HG02642 (cell line): ENCODE data around the gene DHCR24.
"Not testable (repeated sequence)": the region's sequence is repeated elsewhere in the genome, so short reads cannot be mapped to it uniquely, and the experiment has no call there.

ENCODE experiments used
- ATAC-seq: cut with Tn5 transposase; IDR thresholded peaks from one replicate; pipeline ENCODE4 v1.9.1; 2021; ENCODE audit warnings: mild to moderate bottlenecking; ENCODE audit not compliant: unreplicated experiment, poor library complexity

The DHCR24 gene, protein sequence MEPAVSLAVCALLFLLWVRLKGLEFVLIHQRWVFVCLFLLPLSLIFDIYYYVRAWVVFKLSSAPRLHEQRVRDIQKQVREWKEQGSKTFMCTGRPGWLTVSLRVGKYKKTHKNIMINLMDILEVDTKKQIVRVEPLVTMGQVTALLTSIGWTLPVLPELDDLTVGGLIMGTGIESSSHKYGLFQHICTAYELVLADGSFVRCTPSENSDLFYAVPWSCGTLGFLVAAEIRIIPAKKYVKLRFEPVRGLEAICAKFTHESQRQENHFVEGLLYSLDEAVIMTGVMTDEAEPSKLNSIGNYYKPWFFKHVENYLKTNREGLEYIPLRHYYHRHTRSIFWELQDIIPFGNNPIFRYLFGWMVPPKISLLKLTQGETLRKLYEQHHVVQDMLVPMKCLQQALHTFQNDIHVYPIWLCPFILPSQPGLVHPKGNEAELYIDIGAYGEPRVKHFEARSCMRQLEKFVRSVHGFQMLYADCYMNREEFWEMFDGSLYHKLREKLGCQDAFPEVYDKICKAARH

DNA sequence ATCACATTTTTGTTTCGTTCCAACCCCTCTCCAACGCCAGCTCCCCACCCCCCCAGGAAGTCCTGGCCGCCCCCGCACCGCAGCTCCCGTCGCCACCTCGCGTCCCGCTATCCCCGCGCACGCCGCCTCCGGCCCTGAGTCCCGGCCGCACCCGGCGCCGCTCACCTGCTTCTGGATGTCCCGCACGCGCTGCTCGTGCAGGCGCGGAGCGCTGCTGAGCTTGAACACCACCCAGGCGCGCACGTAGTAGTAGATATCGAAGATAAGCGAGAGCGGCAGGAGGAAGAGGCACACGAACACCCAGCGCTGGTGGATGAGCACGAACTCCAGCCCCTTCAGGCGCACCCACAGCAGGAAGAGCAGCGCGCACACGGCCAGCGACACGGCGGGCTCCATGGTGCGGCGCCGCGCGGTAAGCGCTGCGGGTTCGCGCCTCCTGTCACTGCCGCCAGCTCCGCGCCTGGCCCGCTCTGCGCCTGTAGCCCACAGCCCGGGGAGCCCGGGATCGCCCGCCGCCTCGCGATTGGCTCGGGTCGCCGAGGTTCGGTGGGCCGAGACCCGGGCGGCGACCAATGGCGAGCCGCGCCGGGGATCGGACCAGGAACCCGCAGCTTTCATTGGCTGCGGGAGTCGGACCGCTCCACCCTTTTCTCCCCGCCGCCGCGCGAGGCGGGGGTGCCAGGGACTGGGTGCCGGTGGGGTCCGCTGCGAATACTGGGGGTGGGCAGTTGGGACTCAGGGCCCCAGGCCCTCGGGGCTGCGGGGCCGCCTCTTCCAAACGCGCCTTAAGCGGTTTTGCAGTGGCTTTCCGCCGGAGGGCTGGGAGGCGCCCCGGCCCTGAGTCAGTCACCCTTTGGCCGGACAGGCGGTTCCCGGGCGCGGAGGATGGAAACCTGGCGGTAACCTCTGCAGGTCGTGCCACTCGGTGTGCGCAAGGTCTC, at the start of gene DHCR24:
Gene DHCR24, minus strand, starts transcription at position 472 of the 941 bp plus-strand sequence. Its CDS starts 76 bp downstream, at position 396.
- peak; percentile 93 for ATAC-seq

DNA sequence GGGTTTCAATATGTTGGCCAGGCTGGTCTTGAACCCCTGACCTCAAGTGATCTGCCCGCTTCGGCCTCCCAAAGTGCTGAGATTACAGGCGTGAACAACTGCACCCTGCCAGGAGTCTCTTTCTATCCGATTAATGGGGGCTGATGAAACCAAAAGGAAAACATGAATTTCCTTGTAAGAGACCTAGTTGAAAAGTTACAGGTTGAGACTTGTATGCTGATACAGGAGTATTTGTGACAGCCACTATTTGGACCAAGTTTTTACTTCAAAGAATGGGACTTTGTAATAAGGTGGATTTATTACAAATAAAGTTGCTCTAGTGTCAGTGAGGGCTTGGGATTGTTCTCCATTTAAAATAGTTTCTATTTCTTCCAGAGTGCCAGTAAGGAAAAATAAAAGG, 49.8 kb upstream of the DHCR24 start:
- no peak for ATAC-seq

DNA sequence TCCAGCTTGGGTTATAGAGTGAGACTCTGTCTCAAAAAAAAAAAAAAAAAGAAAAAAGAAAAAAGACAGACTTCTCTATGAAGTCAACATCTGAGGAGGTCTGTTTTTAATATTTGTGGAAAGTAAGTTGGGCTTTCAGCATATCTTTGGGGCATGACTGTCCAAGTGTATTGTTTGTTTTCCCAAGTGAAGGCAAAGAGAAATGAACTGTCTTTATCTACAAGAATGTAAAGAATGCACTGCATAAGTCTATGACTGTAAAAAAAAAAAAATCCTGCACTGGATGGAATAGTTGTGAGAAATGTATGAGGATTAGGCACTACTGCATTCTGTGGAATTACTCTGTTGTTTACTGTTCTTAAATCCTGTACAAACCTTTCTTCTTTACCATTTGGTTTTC, 47.9 kb upstream of the DHCR24 start:
- ATAC-seq = no peak

DNA sequence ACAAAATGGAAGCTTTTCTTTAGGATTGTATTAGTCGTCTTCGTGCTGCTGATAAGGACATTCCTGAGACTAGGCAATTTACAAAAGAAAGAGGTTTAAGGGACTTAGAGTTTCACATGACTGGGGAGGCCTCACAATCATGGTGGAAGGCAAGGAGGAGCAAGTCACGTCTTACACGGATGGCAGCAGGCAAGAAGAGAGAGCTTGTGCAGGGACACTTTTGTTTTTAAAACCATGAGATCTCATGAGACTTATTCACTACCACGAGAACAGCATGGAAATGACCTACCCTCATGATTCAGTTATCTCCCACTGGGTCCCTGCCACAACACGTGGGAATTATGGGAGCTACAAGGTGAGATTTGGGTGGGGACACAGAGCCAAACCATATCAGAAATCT, 47.1 kb upstream of the DHCR24 start:
- ATAC-seq = not testable (repeated sequence)

DNA sequence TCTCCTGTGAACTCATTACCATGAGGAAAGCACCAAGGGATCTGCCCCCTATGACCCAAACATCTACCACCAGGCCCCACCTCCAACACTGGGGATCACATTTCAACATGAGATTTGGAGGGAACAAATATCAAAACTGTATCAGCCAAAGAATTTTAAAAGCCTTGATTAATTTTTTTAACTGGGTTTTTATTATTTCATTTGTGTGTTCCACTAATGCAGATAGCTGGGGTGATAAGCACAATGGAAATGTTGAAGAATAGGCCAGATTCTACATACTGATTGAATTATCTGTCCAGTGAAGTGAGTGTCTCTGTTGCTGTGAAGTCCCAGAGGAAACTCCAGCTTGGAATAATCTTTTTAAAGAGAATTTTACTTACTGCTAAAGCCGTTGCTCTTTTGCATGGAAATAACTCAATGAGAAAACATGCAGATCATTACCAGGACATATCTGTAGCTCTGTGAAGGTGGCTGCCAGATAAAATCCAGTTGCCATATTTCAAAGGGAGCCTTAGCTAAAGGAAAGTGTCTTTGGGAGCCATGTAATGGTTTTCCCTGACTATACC, 44.4 kb upstream of the DHCR24 start:
- no peak for ATAC-seq

DNA sequence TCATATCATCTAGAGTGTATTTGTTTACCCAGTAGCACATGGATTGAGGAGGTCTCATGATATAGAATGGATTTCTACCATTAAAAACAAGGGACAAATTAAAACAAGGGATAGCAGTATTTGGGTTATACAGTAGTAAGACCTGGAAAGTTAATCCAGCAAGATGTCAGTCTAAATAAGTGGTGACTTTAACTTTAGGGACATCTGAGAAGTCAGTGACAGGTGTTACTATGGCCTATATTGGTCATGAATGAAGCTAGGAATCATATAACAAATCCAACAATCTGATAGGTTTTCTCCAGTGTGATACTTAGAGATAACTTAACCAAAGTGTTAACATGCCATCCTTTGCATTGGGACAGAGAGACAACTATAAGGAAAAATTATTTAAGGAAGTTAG, 42.7 kb upstream of the DHCR24 start:
- ATAC-seq = no peak

DNA sequence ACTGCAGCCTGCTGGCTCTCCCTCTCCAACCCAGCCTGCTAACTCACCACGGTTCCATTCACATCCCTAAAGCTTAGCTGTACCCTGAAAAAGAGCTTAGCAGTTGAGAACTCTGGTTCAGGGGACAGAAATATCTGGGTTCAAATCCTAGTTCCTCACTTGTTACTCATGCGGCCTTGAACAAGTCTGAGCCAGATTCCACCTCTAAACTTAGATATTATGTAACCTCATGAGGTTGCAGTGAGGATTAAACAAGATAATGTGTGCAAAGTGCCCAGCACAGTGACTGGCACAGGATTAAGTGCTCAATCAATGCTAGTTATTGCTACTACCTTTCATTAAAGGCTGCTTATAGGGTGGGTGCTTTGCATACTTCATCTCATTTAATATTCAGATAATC, 41.3 kb upstream of the DHCR24 start:
- no peak for ATAC-seq

DNA sequence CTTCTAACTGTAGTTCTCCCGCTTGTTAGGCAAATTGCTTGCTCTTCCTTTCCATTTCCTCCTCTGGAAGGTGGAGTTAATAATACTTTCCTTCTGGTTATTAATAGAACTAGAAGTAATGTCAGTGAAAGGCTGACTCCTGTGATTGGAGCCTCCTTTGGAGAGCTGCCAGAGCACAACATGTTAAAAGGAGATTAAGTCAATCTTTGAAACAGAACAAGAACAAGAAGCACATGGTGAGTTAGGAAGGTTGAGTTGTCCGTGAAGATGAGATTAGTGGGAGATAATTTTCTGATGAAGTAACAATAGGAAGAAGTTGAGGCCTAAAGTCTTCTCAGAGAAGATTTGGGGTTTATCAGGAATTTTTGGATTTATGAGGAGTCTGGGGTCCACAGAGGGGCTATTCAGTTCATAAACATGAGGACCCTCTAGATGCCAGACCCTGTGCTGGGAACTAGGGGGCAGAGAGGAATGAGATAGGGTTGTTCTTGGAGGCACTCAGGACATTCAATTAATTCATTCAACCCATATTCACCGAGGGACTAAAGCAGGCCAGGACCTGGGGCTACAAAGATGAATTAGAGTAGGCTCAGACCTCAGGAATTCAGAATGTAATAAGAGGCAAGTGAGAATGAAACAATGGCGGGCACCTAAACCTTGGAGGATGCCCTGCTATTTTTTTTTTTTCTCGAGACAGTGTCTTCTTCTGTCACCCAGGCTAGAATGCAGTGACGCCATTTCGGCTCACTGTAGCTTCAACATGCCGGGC, 40.7 kb upstream of the DHCR24 start:
- ATAC-seq = no peak

DNA sequence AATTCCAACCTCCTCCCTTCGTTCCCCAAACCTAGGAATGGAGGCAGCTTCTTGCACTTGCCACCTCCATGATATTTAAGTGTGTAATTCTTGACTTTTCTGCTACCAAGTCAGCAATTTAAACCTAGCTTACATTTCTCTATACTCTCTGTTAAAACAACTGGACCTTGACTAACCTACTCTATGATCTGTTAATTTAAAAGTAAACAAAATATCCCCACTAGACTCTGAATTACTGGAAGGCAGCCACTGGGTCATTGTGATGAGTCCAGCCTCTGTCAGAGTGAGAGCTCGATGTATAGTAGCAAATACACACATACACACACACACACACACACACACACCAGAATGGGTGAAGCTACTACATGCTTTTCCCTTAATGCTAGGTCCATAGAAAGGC, 40.0 kb upstream of the DHCR24 start:
- no peak for ATAC-seq

DNA sequence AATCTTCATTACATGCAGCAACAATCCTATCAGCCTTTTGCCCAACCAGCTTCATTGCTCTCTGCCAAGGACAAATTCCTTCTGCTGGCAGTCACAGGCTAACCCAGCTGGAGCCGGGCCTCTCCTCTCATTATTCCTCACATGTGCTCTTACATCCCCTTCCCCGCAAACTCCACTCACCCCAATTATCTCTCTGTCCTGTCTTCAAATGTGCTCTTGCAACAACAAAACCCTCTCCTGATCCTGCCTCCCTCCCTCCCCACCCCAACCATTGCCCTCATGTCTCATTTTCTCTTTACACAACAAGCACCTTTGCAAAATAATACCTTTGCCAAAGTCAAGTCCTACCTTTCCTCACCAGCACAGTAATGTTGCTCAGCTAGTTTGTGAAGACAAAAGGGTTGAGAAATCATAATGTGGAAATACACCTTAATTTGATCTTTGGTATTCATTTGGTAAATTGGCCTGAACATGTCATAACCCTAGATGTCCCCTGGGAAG, 36.0 kb upstream of the DHCR24 start:
- ATAC-seq = no peak

DNA sequence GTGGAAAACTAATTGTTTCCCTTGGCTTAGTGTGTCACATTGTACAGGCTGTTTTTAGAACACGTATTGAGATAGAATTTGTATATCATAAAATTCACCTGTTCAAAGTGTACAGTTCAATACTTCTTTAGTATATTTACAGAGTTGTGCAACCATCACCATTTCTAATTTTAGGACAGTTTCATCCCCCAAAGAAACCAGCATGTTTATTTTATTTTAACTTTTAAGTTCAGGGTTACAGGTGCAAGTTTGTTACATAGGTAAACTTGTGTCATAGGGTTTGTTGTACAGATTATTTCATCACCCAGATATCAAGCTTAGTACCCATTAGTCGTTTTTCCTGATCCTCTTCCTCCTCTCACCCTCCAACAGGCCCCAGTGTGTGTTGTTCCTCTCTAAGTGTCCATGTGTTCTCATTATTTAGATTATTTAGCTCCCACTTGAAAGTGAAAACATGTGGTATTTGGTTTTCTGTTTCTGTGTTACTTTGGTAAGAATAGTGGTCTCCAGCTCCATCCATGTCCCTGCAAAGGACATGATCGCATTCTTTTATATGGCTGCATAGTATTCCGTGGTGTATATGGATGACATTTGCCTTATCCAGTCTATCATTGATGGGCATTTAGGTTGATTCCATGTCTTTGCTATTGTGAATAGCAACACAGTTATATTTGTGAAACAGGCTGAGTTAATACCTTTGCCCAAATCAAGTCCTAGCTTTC, 35.2 kb upstream of the DHCR24 start:
- ATAC-seq = no peak

DNA sequence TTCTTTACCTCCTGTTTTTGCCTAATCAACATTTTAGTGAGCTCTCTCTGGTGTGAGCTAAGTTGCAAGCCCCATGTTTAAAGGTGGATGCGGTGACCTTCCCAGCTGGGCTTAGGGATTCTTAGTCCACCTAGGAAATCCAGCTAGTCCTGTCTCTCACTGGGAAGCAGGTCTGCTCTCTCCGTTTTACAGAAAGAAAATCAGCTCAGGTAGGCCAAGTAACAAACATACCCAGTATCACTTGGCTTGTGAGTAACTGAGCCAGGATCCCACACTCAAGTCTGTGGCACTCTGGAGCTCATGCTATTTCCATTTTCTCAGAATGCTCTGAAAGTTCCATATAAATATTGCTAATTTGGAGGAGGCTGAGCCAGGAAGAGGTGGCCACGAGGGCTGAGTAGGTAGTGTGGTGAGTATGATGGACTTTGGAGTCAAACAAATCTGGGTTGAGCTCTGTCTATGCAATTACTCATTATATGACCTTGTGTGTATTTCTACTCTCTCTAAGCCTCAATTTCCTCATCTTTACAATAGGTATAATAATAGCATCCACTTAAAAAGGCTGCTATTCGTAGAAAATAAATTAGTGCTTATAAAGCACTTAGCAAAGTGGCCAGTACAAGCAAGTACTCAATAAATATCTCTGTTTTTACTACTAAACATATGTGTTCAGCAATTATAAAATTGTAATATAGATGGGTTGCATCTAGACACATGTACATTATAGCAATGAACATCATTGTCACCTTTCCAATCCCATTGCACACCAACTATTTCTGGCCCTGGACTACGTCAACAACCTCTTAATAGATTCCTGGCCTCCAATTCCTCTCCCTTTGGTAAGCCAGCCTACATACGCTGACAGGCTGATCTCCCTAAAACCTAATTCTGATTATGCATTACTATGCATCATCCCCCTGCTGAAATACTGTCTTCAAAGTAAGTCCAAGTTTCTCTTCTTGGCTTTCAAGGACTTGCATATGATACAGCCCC, 32.7 kb upstream of the DHCR24 start:
- no peak for ATAC-seq

DNA sequence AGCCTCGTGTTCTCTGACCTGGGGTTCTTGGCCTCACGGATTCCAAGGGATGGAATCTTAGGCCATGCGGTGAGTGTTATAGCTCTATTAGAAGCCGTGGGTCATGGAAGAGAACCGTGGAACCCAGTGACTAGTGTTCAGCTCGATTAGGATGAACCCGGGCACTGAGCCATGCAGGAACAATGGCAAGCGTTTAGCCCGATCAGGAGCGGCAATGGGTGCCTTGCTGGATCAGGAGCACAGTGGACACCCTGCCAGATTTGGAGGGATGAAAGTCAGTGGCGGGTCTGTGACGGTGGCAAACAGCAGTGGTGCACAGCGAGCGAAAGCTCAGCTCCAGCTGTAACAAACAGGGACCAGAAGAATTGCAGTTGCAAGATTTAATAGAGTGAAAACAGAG, 24.1 kb upstream of the DHCR24 start:
- ATAC-seq = not testable (repeated sequence)

DNA sequence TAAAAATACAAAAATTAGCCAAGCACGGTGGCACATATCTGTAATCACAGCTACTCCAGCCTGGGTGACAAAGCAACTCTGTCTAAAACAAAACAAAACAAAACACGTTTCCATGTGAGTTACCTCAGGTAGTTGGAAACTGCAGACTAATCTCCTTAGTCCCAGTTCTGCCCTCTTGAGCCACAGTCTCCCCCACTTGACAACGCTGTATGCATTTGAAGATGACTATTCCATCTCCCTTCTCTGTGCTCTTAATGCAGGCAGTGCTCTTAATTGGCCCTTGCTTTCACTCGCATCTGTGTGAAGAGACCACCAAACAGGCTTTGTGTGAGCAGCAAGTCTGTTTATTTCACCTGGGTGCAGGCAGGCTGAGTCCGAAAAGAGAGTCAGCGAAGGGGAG, 19.6 kb upstream of the DHCR24 start:
- ATAC-seq = no peak

DNA sequence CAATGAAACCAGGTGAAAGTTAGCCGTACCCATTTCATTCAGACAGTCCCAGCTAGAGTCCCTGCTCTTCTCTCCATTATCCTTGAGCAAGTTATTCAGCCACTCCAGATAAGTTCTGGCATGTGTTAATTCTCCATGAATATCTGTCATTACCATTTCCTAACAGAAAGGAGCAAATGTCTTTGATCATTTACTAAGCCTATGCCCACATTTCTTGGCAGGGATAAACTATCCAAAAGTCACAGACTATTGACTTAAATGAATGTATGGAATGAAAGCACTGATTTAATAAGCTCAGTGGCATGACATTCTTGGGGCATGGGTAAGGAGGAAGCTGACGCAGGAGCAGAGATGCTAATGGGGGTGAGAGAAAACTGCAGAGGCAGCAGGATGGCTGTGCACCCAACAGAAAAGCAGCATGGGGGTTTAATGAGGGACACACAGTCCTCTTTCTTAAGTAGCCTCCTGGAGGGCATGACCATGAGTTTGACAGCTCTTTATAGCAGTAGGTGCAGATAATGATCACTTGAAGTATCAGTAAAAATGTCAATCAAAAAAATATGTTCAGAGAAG, 17.6 kb upstream of the DHCR24 start:
- ATAC-seq = no peak

DNA sequence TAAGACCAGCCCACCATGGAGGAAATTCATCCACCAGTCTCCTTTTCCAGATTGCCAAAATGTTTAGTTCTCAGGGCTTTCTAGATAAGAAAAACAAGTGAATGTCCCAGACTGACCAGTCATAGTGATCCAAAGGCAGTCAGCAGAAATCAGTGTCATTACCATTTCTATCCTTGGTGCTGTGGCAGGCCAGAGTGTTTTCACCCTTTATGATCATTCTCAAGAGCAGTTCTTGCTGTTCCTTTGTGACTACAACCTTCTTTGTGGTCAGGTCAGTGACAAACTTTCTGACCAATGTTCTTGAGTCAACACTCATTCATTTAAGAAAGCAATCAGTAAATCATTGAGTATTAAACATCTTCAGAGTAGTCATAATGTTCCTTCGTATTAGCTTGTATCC, 7.3 kb upstream of the DHCR24 start:
- ATAC-seq = no peak

DNA sequence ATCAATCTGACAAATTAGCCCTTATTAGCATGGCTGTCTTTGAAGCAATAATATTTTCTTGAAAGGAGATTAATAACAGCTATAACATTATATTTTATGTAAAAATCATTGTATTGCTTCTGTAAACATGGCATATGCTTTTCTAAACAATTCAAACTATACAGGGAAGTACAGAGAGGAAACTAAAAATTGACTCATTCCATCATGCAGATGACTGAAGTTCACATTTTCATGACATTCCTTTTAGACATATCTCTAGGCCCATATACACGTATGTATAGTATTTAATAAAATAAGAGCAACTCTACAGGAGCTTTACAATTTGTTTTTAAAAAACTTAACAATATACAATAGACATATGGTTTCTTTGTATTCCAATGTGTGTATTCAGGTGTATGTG, 5.6 kb upstream of the DHCR24 start:
- no peak for ATAC-seq
